ENCODE results near the gene IFTAP. TPM values are rescaled to one million over a fixed set of nuclear protein-coding genes. Genes with fewer than 3 reads are reported as not detected.
A peak's percentile ranks its signal among the peaks of the same experiment; 100 is the strongest.

IFTAP gene
- total RNA-seq, 1 experiment from 2014 or later, result 13.1 TPM

DNA sequence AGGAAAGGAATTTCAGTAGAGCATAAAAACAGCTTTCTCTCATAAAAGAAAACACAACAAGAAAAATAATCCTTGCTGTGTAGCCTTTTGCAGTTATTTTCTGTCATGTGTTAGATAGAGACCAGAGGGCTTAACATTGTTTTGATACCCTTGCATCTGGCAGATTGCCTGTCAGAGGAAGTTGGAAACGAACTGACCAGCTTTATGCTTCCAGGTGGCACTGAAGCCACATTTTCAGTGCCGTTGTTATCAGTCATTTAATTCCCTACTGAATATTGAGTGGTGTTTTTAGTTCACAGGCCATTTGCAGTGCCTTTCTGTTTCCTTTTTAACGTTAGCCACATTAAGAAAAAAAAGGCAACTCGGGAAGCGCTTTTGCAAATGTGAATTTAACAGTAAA is 25.2 kb downstream of the IFTAP start:
- no peaks in the 10 kb centered on the region for H3K27me3 Mint-ChIP-seq (ENCODE audit: insufficient read depth, unreplicated experiment)
- intact Hi-C loops (cut with micrococcal nuclease), result no loop called here
- H3K9me3 Mint-ChIP-seq (ENCODE audit: unreplicated experiment), result no peaks in the 10 kb centered on the region
- no TSS peak for BruUV-seq (replicated peaks)
- H3K4me1 Mint-ChIP-seq (ENCODE audit: insufficient read depth, unreplicated experiment), result peaks cover 6% of the 10 kb centered on the region
- ChIA-PET CTCF (interaction anchor here (0.8 to 1.3 kb wide), 2 partner anchors 34 to 55 kb away, joined by 3 to 5 read pairs; no protein-coding TSS in a partner anchor), POLR2A (no interaction called here)
- no peak overlapping the region for H3K27ac Mint-ChIP-seq (ENCODE audit: low read depth, unreplicated experiment)
- H3K36me3 Mint-ChIP-seq (ENCODE audit: insufficient read depth, unreplicated experiment), result no peaks in the 10 kb centered on the region
- no peak overlapping the region for H3K4me3 Mint-ChIP-seq (ENCODE audit: unreplicated experiment)
- no peak for DNase-seq (ENCODE audit: unreplicated experiment)
- TF ChIP-seq, protein P1, sequence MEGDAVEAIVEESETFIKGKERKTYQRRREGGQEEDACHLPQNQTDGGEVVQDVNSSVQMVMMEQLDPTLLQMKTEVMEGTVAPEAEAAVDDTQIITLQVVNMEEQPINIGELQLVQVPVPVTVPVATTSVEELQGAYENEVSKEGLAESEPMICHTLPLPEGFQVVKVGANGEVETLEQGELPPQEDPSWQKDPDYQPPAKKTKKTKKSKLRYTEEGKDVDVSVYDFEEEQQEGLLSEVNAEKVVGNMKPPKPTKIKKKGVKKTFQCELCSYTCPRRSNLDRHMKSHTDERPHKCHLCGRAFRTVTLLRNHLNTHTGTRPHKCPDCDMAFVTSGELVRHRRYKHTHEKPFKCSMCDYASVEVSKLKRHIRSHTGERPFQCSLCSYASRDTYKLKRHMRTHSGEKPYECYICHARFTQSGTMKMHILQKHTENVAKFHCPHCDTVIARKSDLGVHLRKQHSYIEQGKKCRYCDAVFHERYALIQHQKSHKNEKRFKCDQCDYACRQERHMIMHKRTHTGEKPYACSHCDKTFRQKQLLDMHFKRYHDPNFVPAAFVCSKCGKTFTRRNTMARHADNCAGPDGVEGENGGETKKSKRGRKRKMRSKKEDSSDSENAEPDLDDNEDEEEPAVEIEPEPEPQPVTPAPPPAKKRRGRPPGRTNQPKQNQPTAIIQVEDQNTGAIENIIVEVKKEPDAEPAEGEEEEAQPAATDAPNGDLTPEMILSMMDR (IDR thresholded peaks at IDR 0.05; ENCODE audit: unreplicated experiment), result no peak

DNA sequence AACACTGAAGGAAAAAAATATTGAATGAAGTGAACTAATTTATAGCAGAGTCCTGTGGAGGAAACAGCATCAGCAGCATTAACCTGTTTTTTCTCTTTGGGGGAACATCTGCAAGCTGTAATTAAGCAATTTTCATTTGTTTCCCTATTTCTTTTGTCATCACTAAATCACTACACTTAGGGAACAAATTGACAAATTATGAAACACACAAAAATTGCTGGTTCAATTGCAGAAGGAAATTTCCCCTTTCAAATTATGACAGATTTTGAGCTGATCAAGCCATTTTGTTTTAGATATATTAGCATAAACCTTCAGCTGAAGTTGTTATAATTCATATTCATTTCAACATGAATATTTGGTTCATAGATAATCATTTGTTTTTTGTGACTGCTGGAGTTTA is 25.9 kb downstream of the IFTAP start:
- ChIA-PET CTCF (interaction anchor here (2.1 kb wide), 1 partner anchor 56 kb away, joined by 9 read pairs; no protein-coding TSS in a partner anchor), POLR2A (no interaction called here)
- no peak for DNase-seq (ENCODE audit: unreplicated experiment)
- intact Hi-C loops (cut with micrococcal nuclease), result loop anchor here (5.0 kb wide), 1 partner anchor 108 kb away; the partner anchor contains the start of gene TRAF6
- no TSS peak for BruUV-seq (replicated peaks)
- H3K36me3 Mint-ChIP-seq (ENCODE audit: insufficient read depth, unreplicated experiment), result no peaks in the 10 kb centered on the region
- TF ChIP-seq, protein P1 (IDR thresholded peaks at IDR 0.05; ENCODE audit: unreplicated experiment), result no peak
- peaks cover 6% of the 10 kb centered on the region for H3K4me1 Mint-ChIP-seq (ENCODE audit: insufficient read depth, unreplicated experiment)
- H3K27me3 Mint-ChIP-seq (ENCODE audit: insufficient read depth, unreplicated experiment), result no peaks in the 10 kb centered on the region
- no peaks in the 10 kb centered on the region for H3K9me3 Mint-ChIP-seq (ENCODE audit: unreplicated experiment)
- no peak overlapping the region for H3K4me3 Mint-ChIP-seq (ENCODE audit: unreplicated experiment)
- H3K27ac Mint-ChIP-seq (ENCODE audit: low read depth, unreplicated experiment), result no peak overlapping the region

DNA sequence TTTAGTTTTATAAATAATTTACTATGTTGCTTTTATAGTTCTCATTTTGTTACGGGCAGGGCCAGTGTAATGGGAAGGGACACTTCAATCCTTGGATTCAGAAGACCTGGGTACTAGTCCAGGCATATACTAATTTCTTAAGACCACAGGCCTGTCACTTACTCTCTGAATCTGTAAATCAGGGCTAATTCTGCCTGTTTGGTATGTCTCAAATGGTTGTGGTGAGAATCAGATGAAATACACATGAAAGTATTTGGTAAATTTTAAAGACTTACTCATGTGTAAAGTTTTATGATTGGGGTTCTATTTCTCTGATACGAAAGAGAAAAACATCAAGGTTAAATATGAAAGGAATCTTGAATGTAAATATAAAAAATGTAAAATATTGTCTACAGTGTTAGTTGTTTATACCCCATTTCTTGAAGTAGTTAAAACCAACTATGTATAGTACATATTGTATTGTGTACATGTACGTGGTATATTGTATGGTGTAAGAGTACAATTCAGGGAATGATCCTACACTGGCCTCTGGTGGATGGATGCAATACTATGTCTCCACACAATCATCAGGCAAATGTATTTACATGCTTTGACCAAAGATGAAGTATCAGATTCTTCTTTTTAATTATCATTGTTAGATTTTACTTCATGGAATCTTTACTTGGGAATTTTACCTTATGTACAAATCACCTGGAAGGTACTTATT is 28.3 kb downstream of the IFTAP start:
- peak; percentile 39 for DNase-seq (ENCODE audit: unreplicated experiment)
- H3K4me3 Mint-ChIP-seq (ENCODE audit: unreplicated experiment), result no peak overlapping the region
- CTCF ChIA-PET, result interaction anchor here (1.0 to 2.1 kb wide), 3 partner anchors 13 to 58 kb away, joined by 3 to 12 read pairs (median 9); no protein-coding TSS in a partner anchor
- intact Hi-C loops (cut with micrococcal nuclease), result loop anchor here (1.0 to 5.0 kb wide), 2 partner anchors 58 to 110 kb away; partner anchors contain the start of gene TRAF6
- no peaks in the 10 kb centered on the region for H3K27me3 Mint-ChIP-seq (ENCODE audit: insufficient read depth, unreplicated experiment)
- POLR2A ChIA-PET, result no interaction called here
- no TSS peak for BruUV-seq (replicated peaks)
- peaks cover 6% of the 10 kb centered on the region for H3K4me1 Mint-ChIP-seq (ENCODE audit: insufficient read depth, unreplicated experiment)
- TF ChIP-seq, protein P1 (IDR thresholded peaks at IDR 0.05; ENCODE audit: unreplicated experiment), result peak; percentile 27
- H3K9me3 Mint-ChIP-seq (ENCODE audit: unreplicated experiment), result no peaks in the 10 kb centered on the region
- no peaks in the 10 kb centered on the region for H3K36me3 Mint-ChIP-seq (ENCODE audit: insufficient read depth, unreplicated experiment)
- H3K27ac Mint-ChIP-seq (ENCODE audit: low read depth, unreplicated experiment), result no peak overlapping the region

DNA sequence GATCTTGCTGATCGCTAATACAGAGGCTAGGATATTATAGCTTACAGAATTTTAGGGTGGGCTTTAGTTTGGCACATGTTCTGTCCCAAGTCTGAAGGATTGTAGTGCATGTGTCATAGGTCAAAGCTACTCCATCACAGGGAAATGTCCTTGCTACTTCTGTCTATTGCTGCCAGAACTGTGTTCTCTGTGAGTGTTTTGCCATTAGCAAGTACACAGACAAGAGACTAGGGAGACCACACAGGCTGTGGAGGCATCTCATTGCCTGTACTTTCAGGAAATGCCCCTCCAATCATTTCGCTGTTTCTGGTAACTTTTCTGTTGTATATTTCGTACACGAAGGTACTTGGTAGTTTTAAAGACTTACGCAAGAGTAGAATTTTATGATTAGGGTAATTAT is 29.2 kb downstream of the IFTAP start:
- H3K9me3 Mint-ChIP-seq (ENCODE audit: unreplicated experiment), result no peaks in the 10 kb centered on the region
- H3K4me1 Mint-ChIP-seq (ENCODE audit: insufficient read depth, unreplicated experiment), result peaks cover 5% of the 10 kb centered on the region
- POLR2A ChIA-PET, result no interaction called here
- intact Hi-C loops (cut with micrococcal nuclease), result loop anchor here (5.0 kb wide), 1 partner anchor 111 kb away; the partner anchor contains the start of gene TRAF6
- no peak for DNase-seq (ENCODE audit: unreplicated experiment)
- H3K4me3 Mint-ChIP-seq (ENCODE audit: unreplicated experiment), result no peak overlapping the region
- TF ChIP-seq, protein P1 (IDR thresholded peaks at IDR 0.05; ENCODE audit: unreplicated experiment), result no peak
- H3K27me3 Mint-ChIP-seq (ENCODE audit: insufficient read depth, unreplicated experiment), result no peaks in the 10 kb centered on the region
- CTCF ChIA-PET, result interaction anchor here (0.5 to 1.3 kb wide), 3 partner anchors 14 to 117 kb away, joined by 3 to 12 read pairs (median 3); no protein-coding TSS in a partner anchor
- BruUV-seq (replicated peaks), result no TSS peak
- H3K27ac Mint-ChIP-seq (ENCODE audit: low read depth, unreplicated experiment), result no peak overlapping the region
- H3K36me3 Mint-ChIP-seq (ENCODE audit: insufficient read depth, unreplicated experiment), result no peaks in the 10 kb centered on the region
